ENCODE results near the gene CXCR2. TPM values are rescaled to one million over a fixed set of nuclear protein-coding genes. Genes with fewer than 3 reads are reported as not detected.

The CXCR2 gene
- total and polyA plus RNA-seq, 10 of the 15 experiments (the other 5 are each of a cell fraction or from before 2014, with no cell fraction given) = 0.04 to 0.62 (median 0.16) TPM

GRCh38 chr2:218166791-218167190 is 41.0 kb downstream of the CXCR2 start, which contains the start of gene CXCR1:
CXCR1 (minus strand) TSS chr2:218166962; CDS start chr2:218165211, 1,751 bp downstream.
- H3K9me3 ChIP-seq (replicated peaks; ENCODE audit: control insufficient read depth, insufficient read depth, low read length) = no peaks in the 10 kb centered on the region
- SMC1A ChIA-PET (ENCODE audit: uncharacterized antibody, unreplicated experiment) = interaction anchor here (1.2 kb wide), 1 partner anchor 124 kb away, joined by 4 read pairs; no protein-coding TSS in a partner anchor
- WGBS (ENCODE audit: insufficient coverage, insufficient replicate concordance, low lambda C conversion rate, missing lambda C conversion rate) = 20% methylated on average over 3 of the region's 3 CpGs
- H3K27ac ChIP-seq (ENCODE audit: control insufficient read depth, insufficient read depth) = no peak within 1 kb of the TSS
- BruUV-seq (replicated peaks) = no TSS peak
- CTCF ChIA-PET = interaction anchor here (0.9 to 2.5 kb wide), 5 partner anchors 9 to 91 kb away, joined by 3 to 11 read pairs (median 6); no protein-coding TSS in a partner anchor
- H4K20me1 ChIP-seq (ENCODE audit: control insufficient read depth, insufficient read depth) = no peaks in the 10 kb centered on the region
- H3K9ac ChIP-seq (ENCODE audit: control insufficient read depth, insufficient read depth, low read length) = no peak within 1 kb of the TSS
- no peaks in the 10 kb centered on the region for H3K79me2 ChIP-seq (ENCODE audit: control insufficient read depth, insufficient read depth, low read length)
- POLR2A ChIA-PET = no interaction called here
- RAD21 ChIA-PET (ENCODE audit: unreplicated experiment) = no interaction called here
- H3K36me3 ChIP-seq (ENCODE audit: control insufficient read depth in 2 of 2, insufficient read depth in 2 of 2, low read length in 1 of 2) = no peaks in the 10 kb centered on the region
- TF ChIP-seq RUNX3 (IDR thresholded peaks at IDR 0.05; ENCODE audit: low read length) = 0 out of 2 replicates have a peak, but pooled peaks have one; percentile 14
- no peak for TF ChIP-seq CREB1 (IDR thresholded peaks at IDR 0.05; ENCODE audit: low read depth)
- no peak within 1 kb of the TSS for H2AFZ ChIP-seq (ENCODE audit: control insufficient read depth, low read depth, low read length)
- H3K4me1 ChIP-seq (ENCODE audit: control insufficient read depth, insufficient read depth, low read length) = no peaks in the 10 kb centered on the region
- no peak within 1 kb of the TSS for H3K4me2 ChIP-seq (ENCODE audit: control insufficient read depth, insufficient read depth)
- intact Hi-C loops (cut with micrococcal nuclease; ENCODE audit: unreplicated experiment) (loop anchor here (5.0 kb wide), 2 partner anchors 91 to 94 kb away; no protein-coding TSS in a partner anchor), in situ Hi-C loops (cut with MboI) (no loop called here)
- FAIRE-seq (no peak), DNase-seq (ENCODE audit: low read depth, low spot score) (no peak), ATAC-seq (peak; percentile 32; the same call in 2 of the 3 replicates)
- H3K27me3 ChIP-seq (replicated peaks in 1 of 2; ENCODE audit: control insufficient read depth in 2 of 2, insufficient read depth in 2 of 2, low read length in 1 of 2) = peaks cover 0 to 3% of the 10 kb centered on the region in 2 experiments; a peak in 3 of 4 replicates
- H3K4me3 ChIP-seq = no peak within 1 kb of the TSS

GRCh38 chr2:218168016-218168415 is 42.2 kb downstream of the CXCR2 start:
- ChIA-PET POLR2A (no interaction called here), SMC1A (ENCODE audit: uncharacterized antibody, unreplicated experiment) (interaction anchor here (0.6 to 1.5 kb wide), 7 partner anchors 8 to 558 kb away, joined by 3 to 7 read pairs (median 4); partner anchors contain the start of genes AAMP and PNKD), RAD21 (ENCODE audit: unreplicated experiment) (interaction anchor here (0.5 to 1.0 kb wide), 2 partner anchors 86 to 89 kb away, joined by 3 read pairs; no protein-coding TSS in a partner anchor), CTCF (interaction anchor here (0.6 to 2.5 kb wide), 16 partner anchors 9 to 680 kb away, joined by 3 to 11 read pairs (median 3); no protein-coding TSS in a partner anchor)
- H3K36me3 ChIP-seq (ENCODE audit: control insufficient read depth in 2 of 2, insufficient read depth in 2 of 2, low read length in 1 of 2) = no peaks in the 10 kb centered on the region
- no peaks in the 10 kb centered on the region for H3K79me2 ChIP-seq (ENCODE audit: control insufficient read depth, insufficient read depth, low read length)
- H3K27ac ChIP-seq (ENCODE audit: control insufficient read depth, insufficient read depth) = no peak overlapping the region
- H3K4me3 ChIP-seq = no peak overlapping the region
- H3K27me3 ChIP-seq (replicated peaks in 1 of 2; ENCODE audit: control insufficient read depth in 2 of 2, insufficient read depth in 2 of 2, low read length in 1 of 2) = peaks cover 0 to 3% of the 10 kb centered on the region in 2 experiments; a peak in 3 of 4 replicates
- BruUV-seq (replicated peaks) = no TSS peak
- in situ Hi-C loops (cut with MboI) = no loop called here
- no peaks in the 10 kb centered on the region for H3K9me3 ChIP-seq (replicated peaks; ENCODE audit: control insufficient read depth, insufficient read depth, low read length)
- H3K4me1 ChIP-seq (ENCODE audit: control insufficient read depth, insufficient read depth, low read length) = no peaks in the 10 kb centered on the region
- FAIRE-seq (no peak), ATAC-seq (no peak), DNase-seq (ENCODE audit: low read depth, low spot score) (no peak)
- no peak overlapping the region for H3K4me2 ChIP-seq (ENCODE audit: control insufficient read depth, insufficient read depth)
- TF ChIP-seq BRCA1 (IDR thresholded peaks at IDR 0.05; ENCODE audit: low read depth, low read length) = no peak
- H3K9ac ChIP-seq (ENCODE audit: control insufficient read depth, insufficient read depth, low read length) = no peak overlapping the region
- intact Hi-C loops (cut with micrococcal nuclease; ENCODE audit: unreplicated experiment) = loop anchor here (5.0 kb wide), 2 partner anchors 89 to 96 kb away; no protein-coding TSS in a partner anchor
- WGBS (ENCODE audit: insufficient coverage, insufficient replicate concordance, low lambda C conversion rate, missing lambda C conversion rate) = 6% methylated on average over 1 of the region's 1 CpG
- no peak overlapping the region for H2AFZ ChIP-seq (ENCODE audit: control insufficient read depth, low read depth, low read length)
- no peaks in the 10 kb centered on the region for H4K20me1 ChIP-seq (ENCODE audit: control insufficient read depth, insufficient read depth)
